Fibroblast of upper back skin (primary cell): ENCODE results near the gene TANC1.

Experiments
- DNase-seq: peaks from one replicate; pipeline ENCODE4 v3.0.0-alpha.2; 2013

TANC1 gene

GRCh38 chr2:158968396-158969161, at the start of gene TANC1:
Gene TANC1 (plus strand): TSS chr2:158968640. CDS start chr2:159065911, 97,271 bp downstream.
- peak; percentile 94 for DNase-seq

- no peak for DNase-seq
These were observed 46.6 kb upstream of the TANC1 start for GRCh38 chr2:158921599-158922408.

GRCh38 chr2:158922601-158923000, 45.8 kb upstream of the TANC1 start:
- peak; percentile 52 for DNase-seq

GRCh38 chr2:158923180-158923594, 45.3 kb upstream of the TANC1 start:
- DNase-seq, result peak; percentile 72

GRCh38 chr2:158923641-158924040, 44.8 kb upstream of the TANC1 start:
- no peak for DNase-seq

- peak; percentile 56 for DNase-seq
These were observed 41.9 kb upstream of the TANC1 start for GRCh38 chr2:158926478-158926948.

GRCh38 chr2:158928515-158928914, 39.9 kb upstream of the TANC1 start:
- DNase-seq, result no peak

- DNase-seq, result no peak
These were observed 39.5 kb upstream of the TANC1 start for GRCh38 chr2:158928965-158929364.

- DNase-seq, result peak; percentile 91
These were observed 36.9 kb upstream of the TANC1 start for GRCh38 chr2:158931572-158931971.

- DNase-seq, result peak; percentile 95
These were observed 36.3 kb upstream of the TANC1 start for GRCh38 chr2:158932131-158932645.

- DNase-seq, result no peak
These were observed 34.3 kb upstream of the TANC1 start for GRCh38 chr2:158934170-158934569.

GRCh38 chr2:158935617-158936016, 32.8 kb upstream of the TANC1 start:
- DNase-seq, result no peak

GRCh38 chr2:158936978-158937377, 31.5 kb upstream of the TANC1 start:
- DNase-seq, result peak; percentile 88

GRCh38 chr2:158940356-158940755, 28.1 kb upstream of the TANC1 start:
- DNase-seq, result no peak

GRCh38 chr2:158943973-158944372, 24.5 kb upstream of the TANC1 start:
- DNase-seq, result no peak

GRCh38 chr2:158948964-158949699, 19.3 kb upstream of the TANC1 start:
- DNase-seq, result no peak

- peak; percentile 76 for DNase-seq
These were observed 15.0 kb upstream of the TANC1 start for GRCh38 chr2:158953454-158953853.

- DNase-seq, result peak; percentile 88
These were observed 14.3 kb upstream of the TANC1 start for GRCh38 chr2:158953926-158954763.

- no peak for DNase-seq
These were observed 12.5 kb upstream of the TANC1 start for GRCh38 chr2:158955842-158956365.

- DNase-seq, result no peak
These were observed 10.1 kb upstream of the TANC1 start for GRCh38 chr2:158958365-158958764.

GRCh38 chr2:158960193-158960592, 8.2 kb upstream of the TANC1 start:
- no peak for DNase-seq

GRCh38 chr2:158962074-158962473, 6.4 kb upstream of the TANC1 start:
- DNase-seq, result no peak
